Measurements from ENCODE around the gene CBL.

GRCh38 chr11:119193626-119194025 is 12.5 kb upstream of the CBL start:
- no peak for TF ChIP-seq MAX (IDR thresholded peaks at IDR 0.05; ENCODE audit: low read depth)
- TF ChIP-seq EZH2phosphoT487 (IDR thresholded peaks at IDR 0.05; ENCODE audit: borderline replicate concordance, low read depth) = no peak
- no peak for TF ChIP-seq POLR2AphosphoS5 (IDR thresholded peaks at IDR 0.05; ENCODE audit: low read depth, low read length)
- no peak for TF ChIP-seq PBX3 (IDR thresholded peaks at IDR 0.05)
- no peak for TF ChIP-seq EP300 (IDR thresholded peaks at IDR 0.05; ENCODE audit: borderline replicate concordance in 1 of 2, low read depth in 1 of 2, low read length in 1 of 2)
- TF ChIP-seq, protein P1, sequence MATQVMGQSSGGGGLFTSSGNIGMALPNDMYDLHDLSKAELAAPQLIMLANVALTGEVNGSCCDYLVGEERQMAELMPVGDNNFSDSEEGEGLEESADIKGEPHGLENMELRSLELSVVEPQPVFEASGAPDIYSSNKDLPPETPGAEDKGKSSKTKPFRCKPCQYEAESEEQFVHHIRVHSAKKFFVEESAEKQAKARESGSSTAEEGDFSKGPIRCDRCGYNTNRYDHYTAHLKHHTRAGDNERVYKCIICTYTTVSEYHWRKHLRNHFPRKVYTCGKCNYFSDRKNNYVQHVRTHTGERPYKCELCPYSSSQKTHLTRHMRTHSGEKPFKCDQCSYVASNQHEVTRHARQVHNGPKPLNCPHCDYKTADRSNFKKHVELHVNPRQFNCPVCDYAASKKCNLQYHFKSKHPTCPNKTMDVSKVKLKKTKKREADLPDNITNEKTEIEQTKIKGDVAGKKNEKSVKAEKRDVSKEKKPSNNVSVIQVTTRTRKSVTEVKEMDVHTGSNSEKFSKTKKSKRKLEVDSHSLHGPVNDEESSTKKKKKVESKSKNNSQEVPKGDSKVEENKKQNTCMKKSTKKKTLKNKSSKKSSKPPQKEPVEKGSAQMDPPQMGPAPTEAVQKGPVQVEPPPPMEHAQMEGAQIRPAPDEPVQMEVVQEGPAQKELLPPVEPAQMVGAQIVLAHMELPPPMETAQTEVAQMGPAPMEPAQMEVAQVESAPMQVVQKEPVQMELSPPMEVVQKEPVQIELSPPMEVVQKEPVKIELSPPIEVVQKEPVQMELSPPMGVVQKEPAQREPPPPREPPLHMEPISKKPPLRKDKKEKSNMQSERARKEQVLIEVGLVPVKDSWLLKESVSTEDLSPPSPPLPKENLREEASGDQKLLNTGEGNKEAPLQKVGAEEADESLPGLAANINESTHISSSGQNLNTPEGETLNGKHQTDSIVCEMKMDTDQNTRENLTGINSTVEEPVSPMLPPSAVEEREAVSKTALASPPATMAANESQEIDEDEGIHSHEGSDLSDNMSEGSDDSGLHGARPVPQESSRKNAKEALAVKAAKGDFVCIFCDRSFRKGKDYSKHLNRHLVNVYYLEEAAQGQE (IDR thresholded peaks at IDR 0.05; ENCODE audit: low read depth, low read length) = no peak
- TF ChIP-seq TEAD4 (IDR thresholded peaks at IDR 0.05; ENCODE audit: borderline replicate concordance, insufficient read depth) = no peak
- no peak for TF ChIP-seq MXI1 (IDR thresholded peaks at IDR 0.05; ENCODE audit: low read depth, low read length)
- TF ChIP-seq ELF1 (IDR thresholded peaks at IDR 0.05) = no peak
